IPS-20b (cell line): ENCODE measurements around the gene KIF5A.
A peak's percentile ranks its signal among the peaks of the same experiment; 100 is the strongest.
"Not testable (repeated sequence)": the region's sequence is repeated elsewhere in the genome, so short reads cannot be mapped to it uniquely, and the experiment has no call there.

Source experiments
- H3K27ac ChIP-seq: one replicate; pipeline ENCODE4 v1.5.1; 2013; ENCODE audit warnings: low read length
- H3K27me3 ChIP-seq: 2 replicates; pipeline ENCODE4 v1.6.1; 2013; ENCODE audit warnings: mild to moderate bottlenecking, low read length, inconsistent platforms; ENCODE audit not compliant: insufficient read depth
- H3K36me3 ChIP-seq: 2 replicates; pipeline ENCODE4 v1.6.1; 2013; ENCODE audit warnings: low read depth, mild to moderate bottlenecking, inconsistent platforms, low read length, moderate library complexity; ENCODE audit not compliant: insufficient read depth
- H3K4me1 ChIP-seq: 2 replicates; pipeline ENCODE4 v1.6.1; 2013; ENCODE audit warnings: mild to moderate bottlenecking, control low read depth, inconsistent platforms, low read length, moderate library complexity; ENCODE audit not compliant: insufficient read depth
- H3K4me3 ChIP-seq: 2 replicates; pipeline ENCODE4 v1.5.1; 2013; ENCODE audit warnings: mild to moderate bottlenecking, low read length, inconsistent platforms
- H3K9ac ChIP-seq: 2 replicates; pipeline ENCODE4 v1.6.1; 2013; ENCODE audit warnings: low read depth, mild to moderate bottlenecking, inconsistent platforms, low read length, moderate library complexity
- H3K9me3 ChIP-seq: 2 replicates; pipeline ENCODE4 v1.6.1; 2013; ENCODE audit warnings: mild to moderate bottlenecking, low read depth, low read length, inconsistent platforms; ENCODE audit not compliant: insufficient read depth

Gene KIF5A

DNA sequence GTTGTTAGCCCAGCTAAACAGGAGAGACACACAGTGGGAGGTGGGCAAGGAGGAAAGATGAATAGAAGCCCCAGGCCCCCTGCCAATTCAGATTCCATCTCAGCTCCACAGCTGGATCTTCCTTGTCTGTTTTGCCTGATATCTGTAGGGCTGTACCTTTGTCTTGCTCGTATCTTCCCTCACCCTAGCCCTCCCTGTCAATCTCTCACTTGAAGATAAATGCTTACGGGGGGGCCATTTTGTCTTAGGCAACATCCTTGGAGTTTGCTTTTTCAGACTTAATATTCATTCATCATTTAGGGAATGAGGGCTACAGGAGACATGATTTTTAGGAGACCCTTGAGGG, 2.4 kb downstream of the KIF5A start:
- H3K36me3 ChIP-seq: peaks cover 5% of the 10 kb centered on the region; the same call in 1 of the 2 replicates
- H3K9ac ChIP-seq: peak overlapping the region; percentile 15; the same call in 1 of the 2 replicates
- H3K27ac ChIP-seq: no peak overlapping the region
- peaks cover 18% of the 10 kb centered on the region for H3K4me1 ChIP-seq
- peak overlapping the region; percentile 11; the same call in 1 of the 2 replicates for H3K4me3 ChIP-seq
- peaks cover 31% of the 10 kb centered on the region for H3K27me3 ChIP-seq
- no peaks in the 10 kb centered on the region for H3K9me3 ChIP-seq

DNA sequence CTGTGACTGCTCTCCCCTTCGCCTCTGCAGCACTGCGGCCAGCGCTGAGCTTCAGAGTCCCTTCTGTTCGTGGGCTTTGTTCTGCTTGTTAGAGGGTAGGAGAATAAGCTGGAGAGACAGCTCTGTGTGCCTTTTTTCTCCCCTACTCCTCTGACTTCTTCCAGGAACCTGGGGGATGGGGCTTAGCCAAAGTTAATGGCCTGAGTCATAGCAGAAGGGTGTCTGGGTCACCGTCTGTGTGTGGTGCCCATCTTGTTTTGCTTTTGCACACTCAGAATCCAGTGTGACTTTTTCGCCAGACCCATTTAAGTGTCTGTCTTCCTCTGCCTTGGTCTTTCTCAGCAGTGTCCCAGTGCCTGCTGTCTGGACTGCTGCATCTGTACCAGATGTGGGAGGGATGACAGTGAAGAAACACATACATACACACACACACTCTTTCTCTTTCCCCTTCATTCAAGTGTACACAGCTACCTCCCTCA, 3.0 kb downstream of the KIF5A start:
- no peaks in the 10 kb centered on the region for H3K9me3 ChIP-seq
- H3K27ac ChIP-seq: no peak overlapping the region
- peaks cover 18% of the 10 kb centered on the region for H3K4me1 ChIP-seq
- peaks cover 5% of the 10 kb centered on the region; the same call in 1 of the 2 replicates for H3K36me3 ChIP-seq
- H3K9ac ChIP-seq: peak overlapping the region; percentile 28; the same call in 1 of the 2 replicates
- no peak overlapping the region for H3K4me3 ChIP-seq
- H3K27me3 ChIP-seq: peaks cover 25% of the 10 kb centered on the region

DNA sequence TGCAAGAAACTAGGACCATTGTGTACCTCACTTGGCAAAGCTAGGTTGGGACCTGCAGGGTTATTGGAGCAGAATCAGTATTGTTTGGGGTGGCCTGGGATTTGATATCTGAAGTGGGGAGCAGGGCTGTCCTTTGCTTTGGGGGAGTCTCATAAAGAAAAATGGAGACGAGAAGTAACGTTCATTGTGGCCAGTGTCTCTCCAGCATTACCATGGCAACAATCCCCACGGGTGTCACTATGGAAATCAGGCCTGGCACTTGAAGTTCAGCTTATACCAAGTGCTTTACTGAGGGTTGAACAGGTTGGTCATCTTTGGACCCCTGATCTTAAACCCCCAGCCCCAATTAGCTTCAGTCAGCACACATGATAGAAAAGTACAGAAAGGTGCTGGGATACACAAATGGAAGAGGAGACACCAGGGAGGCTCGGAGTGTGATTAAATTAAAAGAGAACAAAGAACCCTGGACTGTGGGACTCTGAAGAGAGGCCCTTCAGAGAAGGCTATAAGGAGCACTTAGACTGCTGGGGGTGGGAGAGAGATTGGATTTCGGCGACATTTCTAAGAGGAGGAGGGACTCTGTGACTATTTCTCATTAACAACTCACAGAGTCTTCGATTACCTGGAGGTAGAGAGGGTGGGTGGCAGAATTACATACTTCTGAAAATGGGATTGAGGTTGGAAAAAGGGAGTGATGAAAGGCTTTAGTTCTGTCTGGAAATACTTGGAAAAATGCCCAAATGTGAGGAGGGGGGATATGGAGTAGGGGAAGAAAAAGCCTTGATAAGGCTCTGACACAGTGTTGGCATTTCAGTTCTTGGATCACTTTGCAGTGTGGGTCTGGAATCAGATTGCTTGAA, 3.7 kb downstream of the KIF5A start:
- H3K36me3 ChIP-seq: peaks cover 5% of the 10 kb centered on the region; the same call in 1 of the 2 replicates
- no peak overlapping the region; the same call in 1 of the 2 replicates for H3K9ac ChIP-seq
- H3K4me1 ChIP-seq: peaks cover 18% of the 10 kb centered on the region
- H3K9me3 ChIP-seq: no peaks in the 10 kb centered on the region
- H3K27me3 ChIP-seq: peaks cover 18% of the 10 kb centered on the region
- no peak overlapping the region for H3K4me3 ChIP-seq
- no peak overlapping the region for H3K27ac ChIP-seq

DNA sequence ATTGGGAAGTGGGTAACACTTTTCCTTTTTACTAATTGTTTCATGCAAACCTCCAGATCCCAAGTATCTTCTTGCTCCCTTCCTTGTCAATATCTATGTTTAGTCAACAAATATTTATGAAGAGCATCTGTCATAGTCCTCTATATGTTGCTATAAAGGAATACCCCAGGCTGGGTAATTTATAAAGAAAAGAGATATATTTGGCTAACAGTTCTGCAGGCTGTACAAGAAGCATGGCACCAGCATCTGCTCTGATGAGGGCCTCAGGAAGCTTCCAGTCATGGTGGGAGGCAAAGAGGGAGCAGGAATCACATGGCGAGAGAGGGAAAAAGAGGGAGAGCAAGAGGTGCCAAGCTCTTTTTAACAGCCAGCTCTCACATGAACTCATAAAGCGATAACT, 4.6 kb downstream of the KIF5A start:
- Histone ChIP-seq H3K27ac (no peak overlapping the region), H3K36me3 (peaks cover 5% of the 10 kb centered on the region; the same call in 1 of the 2 replicates), H3K27me3 (peaks cover 9% of the 10 kb centered on the region), H3K9ac (no peak overlapping the region), H3K4me1 (peaks cover 15% of the 10 kb centered on the region), H3K4me3 (no peak overlapping the region), H3K9me3 (no peaks in the 10 kb centered on the region)

DNA sequence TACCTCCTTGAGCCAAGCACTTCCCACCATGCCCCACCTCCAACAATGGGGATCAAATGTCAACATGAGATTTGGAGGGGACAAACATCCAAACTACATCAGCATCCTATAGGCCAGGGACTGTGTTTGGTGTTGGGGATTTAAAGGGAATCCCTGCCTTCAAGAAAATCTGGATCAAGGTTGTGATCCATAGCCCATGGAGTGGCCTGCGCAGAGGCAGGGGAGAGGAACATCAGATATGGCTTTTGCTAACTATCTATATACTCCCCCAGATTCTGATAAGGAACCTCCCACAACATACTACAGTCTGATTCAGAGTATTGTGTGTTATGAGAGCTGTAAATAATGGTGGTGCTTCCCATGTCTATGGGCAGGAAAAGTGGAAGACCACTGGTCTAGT, 5.1 kb downstream of the KIF5A start:
- peaks cover 13% of the 10 kb centered on the region for H3K4me1 ChIP-seq
- H3K9me3 ChIP-seq: no peaks in the 10 kb centered on the region
- no peak overlapping the region for H3K9ac ChIP-seq
- H3K36me3 ChIP-seq: peaks cover 5% of the 10 kb centered on the region; the same call in 1 of the 2 replicates
- no peak overlapping the region for H3K27ac ChIP-seq
- peaks cover 7% of the 10 kb centered on the region; the same call in 1 of the 2 replicates for H3K27me3 ChIP-seq
- no peak overlapping the region for H3K4me3 ChIP-seq

DNA sequence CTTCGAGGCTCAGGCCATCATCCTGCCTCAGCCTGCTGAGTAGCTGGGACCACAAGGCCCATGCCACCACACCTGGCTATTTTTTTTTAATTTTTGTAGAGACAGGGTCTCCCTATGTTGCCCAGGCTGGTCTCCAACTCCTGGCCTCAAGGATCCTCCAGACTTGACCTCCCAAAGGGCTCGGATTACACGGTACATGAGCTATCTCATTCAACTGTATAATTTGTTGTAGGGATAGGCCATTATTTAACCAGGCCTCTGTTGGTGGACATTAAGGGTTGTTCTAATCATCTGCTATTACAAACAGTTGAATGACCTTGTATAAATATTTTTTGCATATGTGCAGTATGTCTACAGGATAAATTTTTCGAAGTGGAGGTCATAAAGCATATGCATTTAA, 9.0 kb downstream of the KIF5A start:
- Histone ChIP-seq H3K27ac (no peak overlapping the region), H3K27me3 (no peaks in the 10 kb centered on the region), H3K9ac (no peak overlapping the region), H3K9me3 (no peaks in the 10 kb centered on the region), H3K4me3 (no peak overlapping the region), H3K36me3 (peaks cover 10% of the 10 kb centered on the region), H3K4me1 (no peaks in the 10 kb centered on the region)

DNA sequence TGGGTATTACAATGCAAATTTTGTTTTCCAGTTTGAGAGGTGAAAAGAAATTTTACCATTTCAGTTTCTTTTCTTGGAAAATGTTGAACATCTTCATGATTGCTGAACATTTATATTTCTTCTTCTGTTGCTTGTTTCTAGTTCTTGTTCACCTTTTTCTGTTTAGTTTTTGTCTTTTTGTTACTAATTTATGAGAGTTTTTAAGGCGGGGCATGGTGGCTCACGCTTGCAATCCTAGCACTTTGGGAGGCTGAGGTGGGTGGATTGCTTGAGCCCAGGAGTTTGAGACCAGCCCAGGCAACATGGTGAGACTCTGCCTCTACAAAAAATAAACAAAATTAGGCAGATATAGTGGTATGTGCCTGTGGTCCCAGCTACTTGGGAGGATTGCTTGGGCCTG, 10.7 kb downstream of the KIF5A start:
- H3K9me3 ChIP-seq: no peaks in the 10 kb centered on the region

DNA sequence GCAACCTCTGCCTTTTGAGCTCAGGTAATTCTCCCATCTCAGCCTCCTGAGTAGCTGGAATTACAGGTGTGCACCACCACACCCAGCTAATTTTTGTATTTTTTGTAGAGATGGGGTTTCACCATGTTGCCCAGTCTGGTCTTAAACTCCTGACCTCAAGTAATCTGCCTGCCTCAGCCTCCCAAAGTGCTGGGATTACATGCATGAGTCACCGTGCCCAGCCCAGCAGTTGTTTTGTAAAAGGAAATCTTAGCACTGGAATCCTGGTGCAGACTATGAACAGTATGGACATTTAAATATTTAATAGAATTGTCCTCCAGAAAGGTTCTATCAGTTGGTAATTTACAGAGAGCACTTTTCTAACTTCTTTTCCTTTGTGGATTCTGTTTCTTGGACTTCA, 11.3 kb downstream of the KIF5A start:
- H3K27me3 ChIP-seq, H3K9me3 ChIP-seq, H3K9ac ChIP-seq, H3K4me1 ChIP-seq, H3K27ac ChIP-seq, H3K4me3 ChIP-seq: not testable (repeated sequence)
- peaks cover 23% of the 10 kb centered on the region for H3K36me3 ChIP-seq

More for the DNA sequence above, 10.7 kb downstream of the KIF5A start:
- Histone ChIP-seq H3K27me3 (no peaks in the 10 kb centered on the region), H3K4me3 (no peak overlapping the region), H3K4me1 (no peaks in the 10 kb centered on the region), H3K9ac (no peak overlapping the region), H3K27ac (no peak overlapping the region), H3K36me3 (peaks cover 23% of the 10 kb centered on the region)

DNA sequence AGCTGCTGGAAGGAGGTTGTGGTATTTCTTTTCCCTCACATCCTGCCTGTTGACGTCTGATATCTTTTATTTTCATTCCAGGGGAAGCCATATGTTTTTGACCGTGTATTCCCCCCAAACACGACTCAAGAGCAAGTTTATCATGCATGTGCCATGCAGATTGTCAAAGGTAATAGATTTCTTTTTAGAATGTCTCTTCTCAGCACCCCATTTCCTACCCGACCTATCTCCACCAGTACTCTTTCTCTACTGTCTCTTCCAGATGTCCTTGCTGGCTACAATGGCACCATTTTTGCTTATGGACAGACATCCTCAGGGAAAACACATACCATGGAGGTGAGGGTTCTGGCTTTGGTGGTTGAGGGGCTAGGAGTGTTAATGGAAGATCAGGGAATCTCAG, 13.5 kb downstream of the KIF5A start:
- H3K27me3 ChIP-seq: no peaks in the 10 kb centered on the region
- H3K4me3 ChIP-seq: no peak overlapping the region
- H3K4me1 ChIP-seq: no peaks in the 10 kb centered on the region
- H3K9me3 ChIP-seq: no peaks in the 10 kb centered on the region
- peaks cover 28% of the 10 kb centered on the region for H3K36me3 ChIP-seq
- H3K27ac ChIP-seq: no peak overlapping the region
- H3K9ac ChIP-seq: no peak overlapping the region

DNA sequence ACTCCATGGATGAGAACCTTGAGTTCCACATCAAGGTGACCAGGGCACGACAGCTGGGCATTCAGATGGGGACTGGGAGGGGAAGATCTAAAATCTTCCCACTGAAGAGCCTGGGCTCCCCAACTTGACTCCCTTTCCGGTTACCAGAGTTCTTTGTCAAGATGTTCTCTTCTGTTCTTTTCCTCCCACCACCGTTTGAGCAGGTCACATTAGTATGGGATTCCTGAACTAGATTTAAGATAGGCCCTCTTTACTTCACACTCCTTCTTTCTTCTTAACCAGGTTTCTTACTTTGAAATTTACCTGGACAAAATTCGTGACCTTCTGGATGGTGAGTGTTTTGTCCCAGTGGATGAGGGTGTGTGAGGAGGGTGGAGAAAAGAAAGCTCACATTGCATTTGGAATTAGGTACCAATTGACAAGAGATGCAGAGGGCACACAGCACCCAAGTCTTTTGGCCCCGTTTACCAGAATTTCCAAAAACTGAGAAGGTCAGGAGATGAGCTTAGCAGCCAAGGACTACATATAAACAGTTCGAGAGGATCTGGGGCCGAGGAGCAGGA, 14.4 kb downstream of the KIF5A start:
- Histone ChIP-seq H3K9me3 (no peaks in the 10 kb centered on the region), H3K9ac (no peak overlapping the region), H3K27ac (no peak overlapping the region), H3K27me3 (no peaks in the 10 kb centered on the region), H3K4me1 (no peaks in the 10 kb centered on the region), H3K36me3 (peaks cover 35% of the 10 kb centered on the region), H3K4me3 (no peak overlapping the region)

DNA sequence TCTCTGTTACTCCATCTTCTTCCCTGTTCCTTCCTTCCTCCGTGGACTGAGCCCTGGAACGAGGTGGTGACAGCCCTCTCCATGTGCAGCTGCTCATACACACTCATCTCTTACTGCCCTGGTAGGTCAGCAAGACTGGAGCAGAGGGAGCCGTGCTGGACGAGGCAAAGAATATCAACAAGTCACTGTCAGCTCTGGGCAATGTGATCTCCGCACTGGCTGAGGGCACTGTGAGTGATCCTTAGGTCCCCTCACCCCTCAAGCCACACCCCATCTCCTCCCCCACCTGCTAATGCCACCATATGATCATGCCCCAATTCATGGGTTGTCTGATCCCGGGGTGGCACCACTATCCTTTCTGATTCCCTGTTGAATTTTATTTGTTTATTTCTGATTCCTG, 19.0 kb downstream of the KIF5A start:
- Histone ChIP-seq H3K27ac (no peak overlapping the region), H3K4me1 (no peaks in the 10 kb centered on the region), H3K9ac (no peak overlapping the region), H3K9me3 (no peaks in the 10 kb centered on the region), H3K27me3 (no peaks in the 10 kb centered on the region), H3K36me3 (peaks cover 60% of the 10 kb centered on the region), H3K4me3 (no peak overlapping the region)

DNA sequence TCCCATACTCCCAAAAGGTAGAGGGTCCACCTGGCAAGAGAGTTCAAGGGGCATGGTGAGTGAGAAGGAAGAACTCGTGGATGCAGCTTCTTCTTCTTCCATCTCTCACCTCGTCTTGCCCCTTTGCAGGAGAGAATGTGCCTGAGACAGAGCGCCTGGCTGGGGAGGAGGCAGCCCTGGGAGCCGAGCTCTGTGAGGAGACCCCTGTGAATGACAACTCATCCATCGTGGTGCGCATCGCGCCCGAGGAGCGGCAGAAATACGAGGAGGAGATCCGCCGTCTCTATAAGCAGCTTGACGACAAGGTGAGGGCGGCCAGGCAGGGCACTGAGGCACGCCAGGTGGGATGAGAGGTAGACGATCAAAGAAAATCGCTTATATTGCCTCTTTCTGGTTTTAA, 20.0 kb downstream of the KIF5A start:
- Histone ChIP-seq H3K9me3 (no peaks in the 10 kb centered on the region), H3K36me3 (peaks cover 56% of the 10 kb centered on the region), H3K27me3 (no peaks in the 10 kb centered on the region), H3K27ac (no peak overlapping the region), H3K9ac (no peak overlapping the region), H3K4me3 (no peak overlapping the region), H3K4me1 (no peaks in the 10 kb centered on the region)
